H1 (cell line): ENCODE measurements around the gene MCRS1. TPM values are rescaled to one million over a fixed set of nuclear protein-coding genes. Genes with fewer than 3 reads are reported as not detected.

Source experiments
- CTCF ChIA-PET: fragments of 300-600 bp; sonication (Branson Sonifier 250); formaldehyde crosslinking; loops from one replicate; lab custom pipeline; 2021; ENCODE audit not compliant: partially characterized antibody; lab: Charles Lee
- POLR2A ChIA-PET: fragments of 300-600 bp; sonication (Branson Sonifier 250); formaldehyde crosslinking; loops from one replicate; lab custom pipeline; 2021; ENCODE audit warnings: inconsistent platforms; ENCODE audit not compliant: partially characterized antibody; lab: Charles Lee
- DNase-seq, 2 experiments: peaks; one replicate each; pipeline versions ENCODE4 v3.0.0 to v3.0.0-alpha.2; 2010 to 2022; ENCODE audit warnings: low spot score in 2 of 2, low read depth in 1 of 2, mixed read lengths in 1 of 2
- FAIRE-seq: peaks from 2 replicates; lab custom pipeline; 2011; peaks lifted over from hg19 to GRCh38; lab: Jason Lieb, UNC
- H2AFZ ChIP-seq: 2 replicates; pipeline ENCODE4 v1.8.1; 2012; ENCODE audit warnings: low read length, inconsistent platforms
- H2AK5ac ChIP-seq: 2 replicates; pipeline ENCODE4 v1.6.1; 2013; ENCODE audit warnings: low read depth, low read length
- H2BK120ac ChIP-seq: replicated peaks from 2 replicates; pipeline ENCODE3; 2013; ENCODE audit warnings: low read depth, low read length, inconsistent platforms
- H2BK12ac ChIP-seq: 2 replicates; pipeline ENCODE4 v1.6.1; 2013; ENCODE audit warnings: low read depth, low read length
- H2BK15ac ChIP-seq: 2 replicates; pipeline ENCODE4 v1.6.1; 2013; ENCODE audit warnings: low read length
- H2BK20ac ChIP-seq: 2 replicates; pipeline ENCODE4 v1.6.1; 2013; ENCODE audit warnings: low read length
- H2BK5ac ChIP-seq: 2 replicates; pipeline ENCODE4 v1.6.1; 2013; ENCODE audit warnings: low read depth, low read length
- H3K14ac ChIP-seq: 2 replicates; pipeline ENCODE4 v1.6.1; 2013; ENCODE audit warnings: inconsistent platforms; ENCODE audit not compliant: insufficient read length
- H3K18ac ChIP-seq: 2 replicates; pipeline ENCODE4 v1.6.1; 2013; ENCODE audit warnings: low read length; ENCODE audit errors: extremely low read depth
- H3K23ac ChIP-seq: 2 replicates; pipeline ENCODE4 v1.6.1; 2013; ENCODE audit warnings: inconsistent platforms; ENCODE audit not compliant: insufficient read length
- H3K23me2 ChIP-seq: 2 replicates; pipeline ENCODE4 v1.6.1; 2013; ENCODE audit warnings: low read depth, low read length
- H3K27ac ChIP-seq: 2 replicates; pipeline ENCODE4 v1.6.1; 2011; ENCODE audit warnings: low read depth, low read length, inconsistent platforms
- H3K27me3 ChIP-seq, 4 experiments: replicated peaks in 1 of 4; 1 replicate in 1 of 4; 2 replicates in 3 of 4; pipeline versions ENCODE4 v1.6.1 to v1.8.1; 2011 to 2013; ENCODE audit warnings: low read length in 3 of 4, mild to moderate bottlenecking in 3 of 4, inconsistent platforms in 2 of 4, mixed read lengths in 2 of 4, moderate library complexity in 1 of 4; ENCODE audit not compliant: control insufficient read depth in 3 of 4, insufficient read depth in 3 of 4; ENCODE audit errors: extremely low read depth in 1 of 4
- H3K36me3 ChIP-seq, 4 experiments: 2 replicates each; pipeline versions ENCODE4 v1.6.1 to v1.8.1; 2011 to 2013; ENCODE audit warnings: mild to moderate bottlenecking in 4 of 4, low read length in 3 of 4, moderate library complexity in 2 of 4, control low read depth in 1 of 4, inconsistent platforms in 1 of 4; ENCODE audit not compliant: insufficient read depth in 4 of 4, control insufficient read depth in 2 of 4
- H3K4ac ChIP-seq: replicated peaks from 2 replicates; pipeline ENCODE3; 2013; ENCODE audit warnings: low read length, low read depth, mixed read lengths, inconsistent platforms; ENCODE audit not compliant: insufficient read length
- H3K4me1 ChIP-seq, 4 experiments: replicated peaks in 1 of 4; 1 replicate in 1 of 4; 2 replicates in 3 of 4; pipeline versions ENCODE4 v1.6.1 to v1.8.1; 2011 to 2013; ENCODE audit warnings: low read length in 3 of 4, inconsistent platforms in 2 of 4, mixed read lengths in 1 of 4; ENCODE audit not compliant: insufficient read depth in 4 of 4, control insufficient read depth in 3 of 4
- H3K4me2 ChIP-seq, 2 experiments: 2 replicates each; pipeline versions ENCODE4 v1.6.1 to v1.8.1; 2011 to 2013; ENCODE audit warnings: low read depth in 2 of 2, low read length in 2 of 2, control low read depth in 1 of 2, inconsistent platforms in 1 of 2, mild to moderate bottlenecking in 1 of 2; ENCODE audit not compliant: insufficient read depth in 1 of 2
- H3K4me3 ChIP-seq, 4 experiments: fragments of 200-600, 300-600 bp in 1 of 4; sonication (generic), shearing (Covaris generic), sonication (Bioruptor Twin) in 1 of 4; 2 replicates each; pipeline versions ENCODE4 v1.5.1 to v1.8.1; 2011 to 2016; ENCODE audit warnings: low read length in 4 of 4, low read depth in 3 of 4, control low read depth in 2 of 4, inconsistent platforms in 2 of 4, mild to moderate bottlenecking in 2 of 4, mixed read lengths in 1 of 4, moderate library complexity in 1 of 4; ENCODE audit not compliant: insufficient read depth in 2 of 4; ENCODE audit errors: extremely low read depth in 1 of 4
- H3K56ac ChIP-seq: replicated peaks from 2 replicates; pipeline ENCODE3; 2013; ENCODE audit warnings: low read depth, mild to moderate bottlenecking, mixed read lengths, low read length, inconsistent platforms; ENCODE audit not compliant: insufficient read length
- H3K79me1 ChIP-seq: 2 replicates; pipeline ENCODE4 v1.6.1; 2013; ENCODE audit warnings: low read depth, low read length, control low read depth
- H3K79me2 ChIP-seq, 2 experiments: 2 replicates each; pipeline versions ENCODE4 v1.6.1 to v1.8.1; 2012 to 2013; ENCODE audit warnings: low read length in 2 of 2, mild to moderate bottlenecking in 2 of 2, inconsistent platforms in 1 of 2; ENCODE audit not compliant: insufficient read depth in 2 of 2, control insufficient read depth in 1 of 2
- H3K9ac ChIP-seq, 4 experiments: replicated peaks in 1 of 4; 1 replicate in 1 of 4; 2 replicates in 3 of 4; pipeline versions ENCODE4 v1.6.1 to v1.8.1; 2011 to 2013; ENCODE audit warnings: low read depth in 3 of 4, low read length in 3 of 4, control low read depth in 2 of 4, mild to moderate bottlenecking in 2 of 4, moderate library complexity in 2 of 4, inconsistent platforms in 1 of 4; ENCODE audit errors: extremely low read depth in 1 of 4
- H3K9me3 ChIP-seq, 2 experiments: 2 replicates each; pipeline versions ENCODE4 v1.6.1 to v1.8.1; 2012 to 2013; ENCODE audit warnings: mild to moderate bottlenecking in 2 of 2, moderate library complexity in 2 of 2, control low read depth in 1 of 2, inconsistent platforms in 1 of 2, low read depth in 1 of 2, low read length in 1 of 2, mixed read lengths in 1 of 2; ENCODE audit not compliant: insufficient read depth in 2 of 2
- H4K20me1 ChIP-seq, 2 experiments: replicated peaks in 1 of 2; 2 replicates each; pipeline versions ENCODE3 to v1.8.1; 2011 to 2013; ENCODE audit warnings: inconsistent platforms in 2 of 2, low read length in 2 of 2, mild to moderate bottlenecking in 1 of 2; ENCODE audit not compliant: insufficient read depth in 2 of 2, control insufficient read depth in 1 of 2
- H4K5ac ChIP-seq: 2 replicates; pipeline ENCODE4 v1.6.1; 2013; ENCODE audit warnings: low read length, low read depth, mixed read lengths, inconsistent platforms; ENCODE audit not compliant: insufficient read length
- H4K8ac ChIP-seq: 2 replicates; pipeline ENCODE4 v1.8.0; 2013; ENCODE audit warnings: mild to moderate bottlenecking, moderate library complexity, low read length, inconsistent platforms; ENCODE audit not compliant: insufficient read depth; ENCODE audit errors: extremely low read depth
- H4K91ac ChIP-seq: replicated peaks from 2 replicates; pipeline ENCODE3; 2013; ENCODE audit warnings: low read length, mixed read lengths, inconsistent platforms; ENCODE audit not compliant: insufficient read length
- BRCA1 ChIP-seq: IDR thresholded peaks from 2 replicates; pipeline ENCODE4 v1.6.1; 2012; ENCODE audit warnings: low read depth, low read length, improper control_type of control experiment
- POLR2AphosphoS5 ChIP-seq: IDR thresholded peaks from 2 replicates; pipeline ENCODE4 v1.6.1; 2011; ENCODE audit warnings: low read depth, low read length
- SIRT6 ChIP-seq: IDR thresholded peaks from one replicate; pipeline ENCODE4 v1.7.1; 2012; ENCODE audit warnings: low read length, inconsistent platforms
- SIX5 ChIP-seq: IDR thresholded peaks from 2 replicates; pipeline ENCODE4 v1.6.1; 2011; ENCODE audit warnings: mild to moderate bottlenecking, low read depth, low read length
- WGBS, 2 experiments: shearing (Covaris generic) in 1 of 2; methylation state at CpG; one replicate each; pipeline versions ENCODE4 v1.1.6 to v1.1.7; 2013 to 2015; ENCODE audit warnings: low lambda C conversion rate in 2 of 2, mixed read lengths in 2 of 2, inconsistent platforms in 1 of 2, low coverage in 1 of 2, missing lambda C conversion rate in 1 of 2; ENCODE audit not compliant: insufficient replicate concordance in 2 of 2, insufficient coverage in 1 of 2, insufficient read length in 1 of 2; ENCODE audit errors: extremely low coverage in 1 of 2, missing lambda C conversion rate in 1 of 2; 5-methylcytosine and 5-hydroxymethylcytosine counted together
- polyA plus RNA-seq, 7 experiments: library from polyadenylated mRNA; depleted of rRNA in 3 of 7; stranded (reverse) in 5 of 7; unstranded in 2 of 7; fragments of >200 nt in 5 of 7; fragments of 200-250 nt in 2 of 7; gene quantifications; 1 replicate in 5 of 7; 2 replicates in 1 of 7; 4 replicates in 1 of 7; pipeline versions ENCODE4 v1.2.1 to v1.2.3, GENCODE V29; 2011 to 2013; ENCODE audit warnings: missing spikeins in 2 of 7, mixed read lengths in 2 of 7
- total RNA-seq: library from RNA; stranded (reverse); fragmentation: NEBNext Ultra II Directional; extraction: Animal tissue kit (Norgen Biotek cat#: 25700); gene quantifications from 2 replicates; pipeline ENCODE4 v1.2.1, GENCODE V29; 2021
- TF ChIP-seq, protein P1 (sequence below), 3 experiments: IDR thresholded peaks; 1 replicate in 2 of 3; 2 replicates in 1 of 3; pipeline versions ENCODE4 v1.5.1 to v1.6.1; 2011; ENCODE audit warnings: low read length in 3 of 3, mild to moderate bottlenecking in 3 of 3, inconsistent platforms in 2 of 3, low read depth in 1 of 3, moderate library complexity in 1 of 3; ENCODE audit not compliant: insufficient read depth in 1 of 3; ENCODE audit errors: control extremely low read depth in 1 of 3
- TF ChIP-seq, protein P2 (sequence below): IDR thresholded peaks from 2 replicates; pipeline ENCODE4 v1.6.1; 2011; ENCODE audit warnings: low read depth, mild to moderate bottlenecking, low read length; ENCODE audit not compliant: insufficient read depth
- TF ChIP-seq, protein P3 (sequence below): IDR thresholded peaks from 2 replicates; pipeline ENCODE4 v1.6.1; 2012; ENCODE audit warnings: low read length, inconsistent platforms

MCRS1 gene
- total and polyA plus RNA-seq, 2 of the 8 experiments (the other 6 are each of a cell fraction or from before 2014, with no cell fraction given), result 90.3 to 139 TPM

DNA sequence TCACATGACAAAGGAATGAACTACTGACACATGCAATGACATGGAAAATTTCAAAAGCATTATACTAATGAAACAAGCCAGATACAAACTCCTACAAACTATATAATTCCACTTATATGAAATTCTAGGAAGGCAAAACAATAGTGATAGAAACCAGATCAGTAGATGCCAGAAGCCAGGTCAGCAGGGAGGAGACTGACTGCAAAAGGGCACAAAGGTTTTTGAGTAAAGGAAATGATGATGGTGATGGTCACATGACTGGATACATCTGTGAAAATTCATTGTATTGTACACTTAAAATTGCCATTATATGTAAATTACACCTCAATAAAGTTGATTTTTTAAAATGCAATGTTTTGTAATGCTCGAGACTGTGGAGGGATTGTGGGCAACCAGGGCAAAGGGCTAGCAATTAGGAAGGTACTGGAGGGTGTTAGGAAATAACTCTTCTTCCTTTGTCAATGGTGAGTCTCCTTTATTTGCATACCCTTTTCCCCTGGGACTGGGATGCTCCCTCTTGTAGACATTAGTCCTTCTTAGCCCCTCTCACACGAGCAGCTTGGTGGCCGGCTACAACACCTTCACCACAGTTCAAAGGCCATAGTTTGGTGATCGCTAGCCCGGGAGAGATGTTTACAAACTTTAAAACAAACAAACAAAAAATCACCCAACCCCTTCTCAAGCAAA, 48.7 kb upstream of the MCRS1 start:
- Histone ChIP-seq H3K18ac (no peak overlapping the region), H4K20me1 (no peaks in the 10 kb centered on the region), H3K79me2 (no peaks in the 10 kb centered on the region), H4K5ac (no peak overlapping the region), H3K4me1 (peaks cover 0 to 1% (median under 1%) of the 10 kb centered on the region in 4 experiments; a peak in 4 of 7 replicates), H2AK5ac (no peak overlapping the region), H2BK12ac (no peak overlapping the region), H4K91ac (no peak overlapping the region), H3K14ac (no peak overlapping the region), H3K4me3 (no peak overlapping the region), H3K27me3 (no peaks in the 10 kb centered on the region), H3K56ac (no peak overlapping the region), H3K36me3 (no peaks in the 10 kb centered on the region), H2AFZ (no peak overlapping the region), H3K4ac (no peak overlapping the region), H3K27ac (no peak overlapping the region), H2BK5ac (no peak overlapping the region), H3K23me2 (no peaks in the 10 kb centered on the region), H3K9ac (no peak overlapping the region), H2BK20ac (no peak overlapping the region), H3K79me1 (no peaks in the 10 kb centered on the region), H2BK15ac (no peak overlapping the region), H2BK120ac (no peak overlapping the region), H3K9me3 (no peaks in the 10 kb centered on the region; a peak in 1 of 4 replicates), H4K8ac (no peak overlapping the region), H3K23ac (no peak overlapping the region), H3K4me2 (no peak overlapping the region)
- 94% methylated on average over 5 of the region's 5 CpGs; no CpG with 5 or more reads in 1 of the 2 experiments for WGBS, 2 experiments
- FAIRE-seq, result no peak
- no peak for DNase-seq
- ChIA-PET CTCF (interaction anchor here (1.0 to 1.7 kb wide), 3 partner anchors 9 to 285 kb away, joined by 4 to 5 read pairs (median 4); no protein-coding TSS in a partner anchor), POLR2A (interaction anchor here (0.7 to 0.8 kb wide), 2 partner anchors 45 to 125 kb away, joined by 3 to 4 read pairs; partner anchors contain the start of gene TMBIM6)
- TF ChIP-seq SIX5 (no peak), BRCA1 (no peak), POLR2AphosphoS5 (no peak), SIRT6 (no peak)
- TF ChIP-seq, protein P1, sequence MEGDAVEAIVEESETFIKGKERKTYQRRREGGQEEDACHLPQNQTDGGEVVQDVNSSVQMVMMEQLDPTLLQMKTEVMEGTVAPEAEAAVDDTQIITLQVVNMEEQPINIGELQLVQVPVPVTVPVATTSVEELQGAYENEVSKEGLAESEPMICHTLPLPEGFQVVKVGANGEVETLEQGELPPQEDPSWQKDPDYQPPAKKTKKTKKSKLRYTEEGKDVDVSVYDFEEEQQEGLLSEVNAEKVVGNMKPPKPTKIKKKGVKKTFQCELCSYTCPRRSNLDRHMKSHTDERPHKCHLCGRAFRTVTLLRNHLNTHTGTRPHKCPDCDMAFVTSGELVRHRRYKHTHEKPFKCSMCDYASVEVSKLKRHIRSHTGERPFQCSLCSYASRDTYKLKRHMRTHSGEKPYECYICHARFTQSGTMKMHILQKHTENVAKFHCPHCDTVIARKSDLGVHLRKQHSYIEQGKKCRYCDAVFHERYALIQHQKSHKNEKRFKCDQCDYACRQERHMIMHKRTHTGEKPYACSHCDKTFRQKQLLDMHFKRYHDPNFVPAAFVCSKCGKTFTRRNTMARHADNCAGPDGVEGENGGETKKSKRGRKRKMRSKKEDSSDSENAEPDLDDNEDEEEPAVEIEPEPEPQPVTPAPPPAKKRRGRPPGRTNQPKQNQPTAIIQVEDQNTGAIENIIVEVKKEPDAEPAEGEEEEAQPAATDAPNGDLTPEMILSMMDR (IDR thresholded peaks at IDR 0.05; ENCODE audit: control extremely low read depth in 1 of 3, insufficient read depth in 1 of 3, low read depth in 1 of 3, low read length in 3 of 3), result no peak
- TF ChIP-seq, protein P2, sequence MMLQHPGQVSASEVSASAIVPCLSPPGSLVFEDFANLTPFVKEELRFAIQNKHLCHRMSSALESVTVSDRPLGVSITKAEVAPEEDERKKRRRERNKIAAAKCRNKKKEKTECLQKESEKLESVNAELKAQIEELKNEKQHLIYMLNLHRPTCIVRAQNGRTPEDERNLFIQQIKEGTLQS, result no peak
- TF ChIP-seq, protein P3, sequence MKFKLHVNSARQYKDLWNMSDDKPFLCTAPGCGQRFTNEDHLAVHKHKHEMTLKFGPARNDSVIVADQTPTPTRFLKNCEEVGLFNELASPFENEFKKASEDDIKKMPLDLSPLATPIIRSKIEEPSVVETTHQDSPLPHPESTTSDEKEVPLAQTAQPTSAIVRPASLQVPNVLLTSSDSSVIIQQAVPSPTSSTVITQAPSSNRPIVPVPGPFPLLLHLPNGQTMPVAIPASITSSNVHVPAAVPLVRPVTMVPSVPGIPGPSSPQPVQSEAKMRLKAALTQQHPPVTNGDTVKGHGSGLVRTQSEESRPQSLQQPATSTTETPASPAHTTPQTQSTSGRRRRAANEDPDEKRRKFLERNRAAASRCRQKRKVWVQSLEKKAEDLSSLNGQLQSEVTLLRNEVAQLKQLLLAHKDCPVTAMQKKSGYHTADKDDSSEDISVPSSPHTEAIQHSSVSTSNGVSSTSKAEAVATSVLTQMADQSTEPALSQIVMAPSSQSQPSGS, result no peak
